Liver (tissue), 3 donors: ENCODE measurements around the gene MTURN.

Source experiments
- ATF3 ChIP-seq: IDR thresholded peaks from 2 replicates; pipeline ENCODE4 v1.6.1; 2016; ENCODE audit warnings: antibody characterized with exemption
- CTCF ChIP-seq: fragments of 150-350 bp; IDR thresholded peaks from 2 replicates; pipeline ENCODE4 v1.5.1; 2017; ENCODE audit warnings: improper control_type of control experiment, low read depth, low read length; ENCODE audit not compliant: missing input control
- EGR1 ChIP-seq, 2 donors: IDR thresholded peaks; 2 replicates each; pipeline ENCODE4 v1.6.1; 2016 to 2018; ENCODE audit warnings: antibody characterized with exemption in 2 of 2, low read depth in 2 of 2
- FOXA2 ChIP-seq: IDR thresholded peaks from 2 replicates; pipeline ENCODE4 v1.6.1; 2016; ENCODE audit warnings: antibody characterized with exemption
- JUND ChIP-seq, 2 donors: IDR thresholded peaks; 2 replicates each; pipeline ENCODE4 v1.6.1; 2016; ENCODE audit warnings: antibody characterized with exemption in 2 of 2
- MAX ChIP-seq: IDR thresholded peaks from 2 replicates; pipeline ENCODE4 v1.6.1; 2016; ENCODE audit warnings: antibody characterized with exemption
- NR2F2 ChIP-seq: IDR thresholded peaks from 2 replicates; pipeline ENCODE4 v1.6.1; 2016; ENCODE audit warnings: antibody characterized with exemption
- RAD21 ChIP-seq, 2 donors: IDR thresholded peaks; 2 replicates each; pipeline ENCODE4 v1.6.1; 2016; ENCODE audit warnings: antibody characterized with exemption in 2 of 2, mild to moderate bottlenecking in 2 of 2
- REST ChIP-seq: IDR thresholded peaks from 2 replicates; pipeline ENCODE4 v1.6.1; 2016; ENCODE audit warnings: antibody characterized with exemption, mild to moderate bottlenecking
- SP1 ChIP-seq: IDR thresholded peaks from 2 replicates; pipeline ENCODE4 v1.6.1; 2018; ENCODE audit warnings: antibody characterized with exemption, mild to moderate bottlenecking
- TAF1 ChIP-seq: conservative IDR thresholded peaks from 2 replicates; pipeline ENCODE4 v1.6.1; 2016; ENCODE audit warnings: antibody characterized with exemption, mild to moderate bottlenecking
- YY1 ChIP-seq: IDR thresholded peaks from 2 replicates; pipeline ENCODE4 v1.6.1; 2016; ENCODE audit warnings: antibody characterized with exemption, mild to moderate bottlenecking
- ZBTB33 ChIP-seq: IDR thresholded peaks from 2 replicates; pipeline ENCODE4 v1.6.1; 2016; ENCODE audit warnings: antibody characterized with exemption
- donor health status: healthy.
- donor health status: healthy.

- TF ChIP-seq CTCF (no peak), MAX (no peak), SP1 (no peak), ATF3 (no peak), FOXA2 (no peak), RAD21 (IDR thresholded peaks at IDR 0.05) (no peak), YY1 (no peak), TAF1 (no peak), EGR1 (IDR thresholded peaks at IDR 0.05; ENCODE audit: low read depth in 2 of 2) (no peak), NR2F2 (no peak), REST (no peak), JUND (IDR thresholded peaks at IDR 0.05) (no peak), ZBTB33 (no peak)
Observed at GRCh38 chr7:30091987-30092386, 42.8 kb upstream of the MTURN start.
